Natural killer cell (primary cell): Measurements from ENCODE around the gene AUTS2. TPM values are rescaled to one million over a fixed set of nuclear protein-coding genes. Genes with fewer than 3 reads are reported as not detected.

Source experiments
- ATAC-seq, 3 donors: fragments of 150-1000 bp in 2 of 3; fragments of 200-7000 bp in 1 of 3; cut with Tn5 transposase; 1 replicate in 1 of 3; 2 replicates in 2 of 3; pipeline ENCODE4 v1.10.0; 2021; ENCODE audit warnings: mild to moderate bottlenecking in 2 of 3, moderate library complexity in 2 of 3
- DNase-seq, 2 donors: peaks; one replicate each; pipeline versions ENCODE4 v3.0.0 to v3.0.0-alpha.2; 2013 to 2021; ENCODE audit warnings: mixed read lengths in 1 of 2
- H3K27ac ChIP-seq: one replicate; pipeline ENCODE4 v1.5.1; 2013; ENCODE audit warnings: mild to moderate bottlenecking, low read length
- H3K27me3 ChIP-seq: one replicate; pipeline ENCODE4 v1.6.1; 2013; ENCODE audit warnings: low read length; ENCODE audit not compliant: control insufficient read depth, insufficient read depth
- H3K36me3 ChIP-seq: one replicate; pipeline ENCODE4 v1.6.1; 2013; ENCODE audit warnings: low read length; ENCODE audit not compliant: control insufficient read depth, insufficient read depth
- H3K4me1 ChIP-seq: one replicate; pipeline ENCODE4 v1.6.1; 2013; ENCODE audit warnings: low read length; ENCODE audit not compliant: control insufficient read depth, insufficient read depth
- H3K4me3 ChIP-seq: one replicate; pipeline ENCODE4 v1.5.1; 2013; ENCODE audit warnings: low read length
- H3K9me3 ChIP-seq: one replicate; pipeline ENCODE4 v1.6.1; 2013; ENCODE audit warnings: low read length; ENCODE audit not compliant: control insufficient read depth, insufficient read depth
- H3K27ac Mint-ChIP-seq, 2 donors: one replicate each; pipeline ENCODE4 v1.8.0; 2022; ENCODE audit warnings: mild to moderate bottlenecking in 2 of 2, mixed read lengths in 2 of 2, moderate library complexity in 1 of 2
- H3K27me3 Mint-ChIP-seq, 2 donors: one replicate each; pipeline ENCODE4 v1.8.0; 2022; ENCODE audit warnings: low read depth in 2 of 2, mixed read lengths in 2 of 2
- H3K36me3 Mint-ChIP-seq: one replicate; pipeline ENCODE4 v1.8.0; 2022; ENCODE audit warnings: mixed read lengths
- H3K4me1 Mint-ChIP-seq, 2 donors: one replicate each; pipeline ENCODE4 v1.8.0; 2022; ENCODE audit warnings: mixed read lengths in 2 of 2
- H3K4me3 Mint-ChIP-seq: one replicate; pipeline ENCODE4 v1.8.0; 2022; ENCODE audit warnings: mild to moderate bottlenecking, moderate library complexity, mixed read lengths
- H3K9me3 Mint-ChIP-seq, 2 donors: one replicate each; pipeline ENCODE4 v1.8.0; 2022; ENCODE audit warnings: mixed read lengths in 2 of 2
- WGBS: methylation state at CpG from one replicate; pipeline ENCODE4 v1.1.7; 2013; ENCODE audit warnings: missing lambda C conversion rate; ENCODE audit not compliant: insufficient coverage; 5-methylcytosine and 5-hydroxymethylcytosine counted together
- intact Hi-C: fragments of 100-400 bp; cut with micrococcal nuclease; formaldehyde crosslinking; loops from one replicate; pipeline ENCODE4 v1.14.2; 2022
- total RNA-seq, 4 donors: library from RNA; stranded (reverse); fragments of 120-200 nt in 1 of 4; gene quantifications; one replicate each; pipeline versions ENCODE4 v1.2.3 to v1.2.4, GENCODE V29; 2013 to 2022
- TF ChIP-seq, protein P1 (sequence below): fragments of 200-600 bp; IDR thresholded peaks from one replicate; pipeline ENCODE4 v1.8.0; 2022; ENCODE audit warnings: antibody characterized with exemption

The AUTS2 gene
- total RNA-seq, 3 donors from 2014 or later (not counting 1 experiment from before 2014, with no cell fraction given) = 147 to 197 (median 155) TPM

DNA sequence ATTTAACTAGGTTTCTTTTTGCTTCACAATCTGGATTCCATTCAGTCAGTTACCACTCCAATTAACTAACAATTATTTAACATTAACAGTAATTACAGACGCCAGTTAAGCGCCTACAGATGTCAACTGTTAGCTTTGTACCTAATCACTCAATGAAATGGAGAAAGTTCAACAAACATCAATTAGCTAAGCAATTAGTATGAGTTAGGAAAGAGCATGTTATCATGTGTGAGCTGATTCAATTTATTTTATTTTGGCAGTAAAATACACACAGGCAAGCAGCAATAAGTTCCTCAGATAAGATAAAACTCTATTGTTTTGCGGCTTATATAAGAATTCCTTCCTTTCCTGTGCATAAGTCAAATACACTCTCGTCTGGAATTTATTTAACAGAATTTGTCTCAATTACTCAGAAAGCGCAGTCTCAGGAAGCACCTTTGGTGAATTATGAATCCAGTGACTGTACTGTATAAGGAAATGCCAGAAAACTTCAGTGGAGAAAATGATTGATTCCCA, 1106.6 kb downstream of the AUTS2 start:
- no peak overlapping the region for H3K4me3 Mint-ChIP-seq
- intact Hi-C loops = no loop called here

DNA sequence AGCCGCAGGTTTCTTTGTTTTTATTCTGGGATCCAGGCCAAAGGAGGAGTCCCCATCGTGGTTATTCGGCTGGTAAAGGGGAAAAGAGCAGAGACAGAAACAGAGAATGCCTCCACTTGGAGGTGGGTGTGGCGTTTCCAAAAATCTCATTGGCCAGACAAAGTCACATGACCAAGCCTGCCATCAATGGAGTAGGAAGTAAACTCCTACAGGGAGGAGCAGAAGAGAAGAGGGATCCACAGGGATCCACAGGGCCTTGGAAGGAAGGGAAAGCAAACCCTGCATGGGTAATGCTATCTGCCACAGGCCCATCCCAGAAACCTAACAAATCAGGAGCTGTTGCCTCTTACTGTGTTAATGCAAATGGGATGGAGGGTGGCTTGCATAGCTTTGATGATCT, 1107.9 kb downstream of the AUTS2 start:
- no peak overlapping the region for H3K27ac ChIP-seq
- Mint-ChIP-seq H3K36me3 (no peaks in the 10 kb centered on the region), H3K4me3 (no peak overlapping the region), H3K27me3 (no peaks in the 10 kb centered on the region), H3K4me1 (peaks cover 77 to 84% of the 10 kb centered on the region in 2 donors), H3K27ac (peak overlapping the region in 1 of 2 donors; percentile 47), H3K9me3 (no peaks in the 10 kb centered on the region)
- H3K4me3 ChIP-seq = no peak overlapping the region
- no peak for ATAC-seq
- intact Hi-C loops = no loop called here
- peaks cover 12% of the 10 kb centered on the region for H3K4me1 ChIP-seq
- DNase-seq = no peak
- H3K36me3 ChIP-seq = peaks cover 3% of the 10 kb centered on the region
- no peaks in the 10 kb centered on the region for H3K9me3 ChIP-seq
- WGBS = 88% methylated on average over 4 of the region's 4 CpGs
- TF ChIP-seq, protein P1, sequence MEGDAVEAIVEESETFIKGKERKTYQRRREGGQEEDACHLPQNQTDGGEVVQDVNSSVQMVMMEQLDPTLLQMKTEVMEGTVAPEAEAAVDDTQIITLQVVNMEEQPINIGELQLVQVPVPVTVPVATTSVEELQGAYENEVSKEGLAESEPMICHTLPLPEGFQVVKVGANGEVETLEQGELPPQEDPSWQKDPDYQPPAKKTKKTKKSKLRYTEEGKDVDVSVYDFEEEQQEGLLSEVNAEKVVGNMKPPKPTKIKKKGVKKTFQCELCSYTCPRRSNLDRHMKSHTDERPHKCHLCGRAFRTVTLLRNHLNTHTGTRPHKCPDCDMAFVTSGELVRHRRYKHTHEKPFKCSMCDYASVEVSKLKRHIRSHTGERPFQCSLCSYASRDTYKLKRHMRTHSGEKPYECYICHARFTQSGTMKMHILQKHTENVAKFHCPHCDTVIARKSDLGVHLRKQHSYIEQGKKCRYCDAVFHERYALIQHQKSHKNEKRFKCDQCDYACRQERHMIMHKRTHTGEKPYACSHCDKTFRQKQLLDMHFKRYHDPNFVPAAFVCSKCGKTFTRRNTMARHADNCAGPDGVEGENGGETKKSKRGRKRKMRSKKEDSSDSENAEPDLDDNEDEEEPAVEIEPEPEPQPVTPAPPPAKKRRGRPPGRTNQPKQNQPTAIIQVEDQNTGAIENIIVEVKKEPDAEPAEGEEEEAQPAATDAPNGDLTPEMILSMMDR = no peak
- no peaks in the 10 kb centered on the region for H3K27me3 ChIP-seq

More for the DNA sequence above, 1106.6 kb downstream of the AUTS2 start:
- Histone ChIP-seq H3K4me3 (no peak overlapping the region), H3K9me3 (no peaks in the 10 kb centered on the region), H3K27me3 (no peaks in the 10 kb centered on the region), H3K4me1 (peaks cover 6% of the 10 kb centered on the region), H3K27ac (no peak overlapping the region), H3K36me3 (peaks cover 6% of the 10 kb centered on the region)
- ATAC-seq (no peak), DNase-seq (no peak)
- WGBS = 100% methylated on average over 4 of the region's 5 CpGs
- H3K36me3 Mint-ChIP-seq = no peaks in the 10 kb centered on the region
- no peaks in the 10 kb centered on the region for H3K9me3 Mint-ChIP-seq
- no peaks in the 10 kb centered on the region for H3K27me3 Mint-ChIP-seq
- TF ChIP-seq, protein P1 = no peak
- H3K4me1 Mint-ChIP-seq = peaks cover 64 to 71% of the 10 kb centered on the region in 2 donors
- H3K27ac Mint-ChIP-seq = peak overlapping the region in 1 of 2 donors; percentile 58

DNA sequence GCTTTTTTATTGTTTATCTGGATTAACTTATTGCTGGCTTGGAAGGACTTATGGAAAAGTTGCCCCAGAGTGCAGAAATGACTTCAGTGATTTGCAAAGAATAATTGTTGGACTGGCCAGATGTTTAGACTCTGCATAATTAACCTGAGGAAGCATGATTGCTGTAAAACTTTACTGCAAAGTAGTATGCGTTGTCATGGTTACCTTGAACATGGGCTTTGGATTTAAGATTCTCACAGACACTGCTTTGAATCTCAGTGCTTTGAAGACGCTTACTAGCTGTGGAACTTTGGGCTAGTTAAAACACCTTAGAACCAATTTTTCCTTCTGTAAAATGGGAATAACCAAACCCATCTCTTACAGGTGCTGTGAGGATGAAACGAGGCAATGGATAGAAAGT, 1108.4 kb downstream of the AUTS2 start:
- H3K4me1 ChIP-seq = peaks cover 12% of the 10 kb centered on the region
- H3K36me3 ChIP-seq = peaks cover 3% of the 10 kb centered on the region
- ATAC-seq (no peak), DNase-seq (no peak)
- 100% methylated on average over 2 of the region's 3 CpGs for WGBS
- TF ChIP-seq, protein P1 = no peak
- peaks cover 77 to 89% of the 10 kb centered on the region in 2 donors for H3K4me1 Mint-ChIP-seq
- H3K36me3 Mint-ChIP-seq = no peaks in the 10 kb centered on the region
- no peak overlapping the region for H3K4me3 ChIP-seq
- H3K27me3 Mint-ChIP-seq = no peaks in the 10 kb centered on the region
- intact Hi-C loops = no loop called here
- peak overlapping the region in 1 of 2 donors; percentile 62 for H3K27ac Mint-ChIP-seq
- H3K27me3 ChIP-seq = no peaks in the 10 kb centered on the region
- H3K4me3 Mint-ChIP-seq = no peak overlapping the region
- H3K9me3 ChIP-seq = no peaks in the 10 kb centered on the region
- no peak overlapping the region for H3K27ac ChIP-seq
- no peaks in the 10 kb centered on the region for H3K9me3 Mint-ChIP-seq

DNA sequence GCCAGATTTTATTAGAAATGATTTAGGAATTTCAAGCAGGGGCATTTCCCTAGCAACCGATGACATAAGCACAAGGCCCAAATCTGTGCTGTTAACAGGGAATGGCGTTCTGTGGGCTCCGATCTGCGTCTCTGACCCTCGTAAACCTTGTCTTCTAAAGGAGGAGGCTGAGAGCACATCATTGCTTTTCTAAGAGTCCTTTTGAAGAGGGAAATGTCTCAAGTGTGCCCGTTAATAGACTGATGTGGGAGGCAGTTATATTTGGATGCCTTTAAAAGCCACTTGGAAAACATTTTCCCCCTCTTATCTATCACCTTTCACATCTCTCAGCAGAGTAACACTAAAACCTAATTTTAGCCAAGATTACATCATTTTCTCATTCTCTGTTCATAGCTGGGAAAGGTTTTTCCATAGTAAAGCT, 1109.6 kb downstream of the AUTS2 start:
- Mint-ChIP-seq H3K27me3 (no peaks in the 10 kb centered on the region), H3K36me3 (no peaks in the 10 kb centered on the region), H3K9me3 (no peaks in the 10 kb centered on the region), H3K4me3 (no peak overlapping the region), H3K27ac (peak overlapping the region; percentile 37 to 43), H3K4me1 (peaks cover 88 to 90% of the 10 kb centered on the region in 2 donors)
- intact Hi-C loops = no loop called here
- H3K4me3 ChIP-seq = no peak overlapping the region
- no peaks in the 10 kb centered on the region for H3K27me3 ChIP-seq
- WGBS = 97% methylated on average over 5 of the region's 6 CpGs
- peaks cover under 1% of the 10 kb centered on the region for H3K36me3 ChIP-seq
- H3K9me3 ChIP-seq = no peaks in the 10 kb centered on the region
- no peak overlapping the region for H3K27ac ChIP-seq
- peaks cover 12% of the 10 kb centered on the region for H3K4me1 ChIP-seq
- DNase-seq = no peak
- ATAC-seq = no peak
- TF ChIP-seq, protein P1 = no peak
